ENCODE measurements around the gene ZIC5. TPM values are rescaled to one million over a fixed set of nuclear protein-coding genes. Genes with fewer than 3 reads are reported as not detected.
"Not testable (repeated sequence)": the region's sequence is repeated elsewhere in the genome, so short reads cannot be mapped to it uniquely, and the experiment has no call there.

Gene ZIC5
- total and polyA plus RNA-seq, 4 donors = not detected

- Histone ChIP-seq H3K9ac (ENCODE audit: insufficient read depth in 1 of 2, low read length in 2 of 2) (no peak overlapping the region), H3K27me3 (ENCODE audit: control insufficient read depth in 3 of 3, insufficient read depth in 3 of 3, low read length in 2 of 3) (peaks cover 0 to 6% (median 2%) of the 10 kb centered on the region in 3 donors), H3K4me1 (ENCODE audit: control insufficient read depth in 5 of 5, insufficient read depth in 5 of 5, low read length in 5 of 5) (peaks cover 0 to 19% (median 2%) of the 10 kb centered on the region in 5 donors), H3K36me3 (ENCODE audit: control insufficient read depth in 4 of 4, insufficient read depth in 4 of 4, low read length in 4 of 4) (no peaks in the 10 kb centered on the region), H3K4me3 (no peak overlapping the region), H3K9me3 (ENCODE audit: control insufficient read depth in 4 of 4, insufficient read depth in 3 of 4, low read length in 3 of 4) (no peaks in the 10 kb centered on the region), H3K27ac (ENCODE audit: low read depth in 1 of 2, low read length in 1 of 2) (no peak overlapping the region)
- 85 to 86% methylated on average over 2 of the region's 2 CpGs for WGBS, 2 donors
- DNase-seq = no peak
- TF ChIP-seq, protein P1, sequence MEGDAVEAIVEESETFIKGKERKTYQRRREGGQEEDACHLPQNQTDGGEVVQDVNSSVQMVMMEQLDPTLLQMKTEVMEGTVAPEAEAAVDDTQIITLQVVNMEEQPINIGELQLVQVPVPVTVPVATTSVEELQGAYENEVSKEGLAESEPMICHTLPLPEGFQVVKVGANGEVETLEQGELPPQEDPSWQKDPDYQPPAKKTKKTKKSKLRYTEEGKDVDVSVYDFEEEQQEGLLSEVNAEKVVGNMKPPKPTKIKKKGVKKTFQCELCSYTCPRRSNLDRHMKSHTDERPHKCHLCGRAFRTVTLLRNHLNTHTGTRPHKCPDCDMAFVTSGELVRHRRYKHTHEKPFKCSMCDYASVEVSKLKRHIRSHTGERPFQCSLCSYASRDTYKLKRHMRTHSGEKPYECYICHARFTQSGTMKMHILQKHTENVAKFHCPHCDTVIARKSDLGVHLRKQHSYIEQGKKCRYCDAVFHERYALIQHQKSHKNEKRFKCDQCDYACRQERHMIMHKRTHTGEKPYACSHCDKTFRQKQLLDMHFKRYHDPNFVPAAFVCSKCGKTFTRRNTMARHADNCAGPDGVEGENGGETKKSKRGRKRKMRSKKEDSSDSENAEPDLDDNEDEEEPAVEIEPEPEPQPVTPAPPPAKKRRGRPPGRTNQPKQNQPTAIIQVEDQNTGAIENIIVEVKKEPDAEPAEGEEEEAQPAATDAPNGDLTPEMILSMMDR (IDR thresholded peaks at IDR 0.05; ENCODE audit: control extremely low read depth, extremely low read depth) = no peak
- ATAC-seq (ENCODE audit: insufficient read depth, low FRiP score) = no peak
Measured at GRCh38 chr13:99947666-99948065, 23.9 kb downstream of the ZIC5 start.

DNA sequence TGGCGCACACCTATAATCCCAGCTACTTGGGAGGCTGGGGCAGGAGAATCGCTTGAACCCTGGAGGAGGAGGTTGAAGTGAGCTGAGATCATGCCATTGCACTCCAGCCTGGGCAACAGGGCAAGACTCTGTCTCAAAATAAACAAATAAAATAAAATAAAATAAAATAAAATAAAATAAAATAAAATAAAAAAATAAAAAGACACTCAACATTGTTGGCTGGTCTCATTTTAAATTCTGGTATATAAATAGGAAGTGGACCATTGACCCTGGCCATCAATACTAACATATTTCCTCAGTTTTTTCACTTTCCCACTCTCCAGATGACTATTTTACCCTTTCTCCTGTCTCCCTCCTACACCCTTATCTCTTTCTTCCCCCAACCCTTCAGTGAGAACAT is 26.1 kb downstream of the ZIC5 start:
- H3K36me3 ChIP-seq (ENCODE audit: control insufficient read depth in 4 of 4, insufficient read depth in 4 of 4, low read length in 4 of 4); H3K9me3 ChIP-seq (ENCODE audit: control insufficient read depth in 4 of 4, insufficient read depth in 3 of 4, low read length in 3 of 4); ATAC-seq (ENCODE audit: insufficient read depth, low FRiP score); DNase-seq; H3K27ac ChIP-seq (ENCODE audit: low read depth in 1 of 2, low read length in 1 of 2); H3K4me3 ChIP-seq; H3K9ac ChIP-seq (ENCODE audit: insufficient read depth in 1 of 2, low read length in 2 of 2); H3K27me3 ChIP-seq (ENCODE audit: control insufficient read depth in 3 of 3, insufficient read depth in 3 of 3, low read length in 2 of 3): not testable (repeated sequence)
- H3K4me1 ChIP-seq (ENCODE audit: control insufficient read depth in 5 of 5, insufficient read depth in 5 of 5, low read length in 5 of 5) = peaks cover 0 to 16% (median 2%) of the 10 kb centered on the region in 5 donors
- WGBS, 2 donors = 94 to 96% methylated on average over 2 of the region's 2 CpGs

DNA sequence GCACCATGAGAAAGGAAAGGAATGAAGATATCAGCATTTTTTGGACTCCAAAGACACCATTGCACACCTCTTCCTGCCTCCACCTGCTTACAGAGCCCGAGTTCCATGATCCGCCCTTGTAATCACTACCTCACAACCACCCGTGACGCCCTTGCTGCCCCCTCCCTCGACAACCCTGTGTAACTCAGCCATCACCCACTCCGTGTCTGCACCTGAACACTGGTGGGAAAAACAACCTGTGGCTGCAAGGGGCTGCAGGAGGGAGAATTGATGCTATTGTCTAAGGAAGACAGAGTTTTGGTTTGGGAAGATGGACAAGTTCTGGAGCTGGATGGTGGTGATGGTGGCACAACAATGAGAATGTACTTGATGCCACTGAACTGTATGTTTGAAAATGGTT is 27.0 kb downstream of the ZIC5 start:
- H3K9ac ChIP-seq (ENCODE audit: insufficient read depth in 1 of 2, low read length in 2 of 2) = no peak overlapping the region
- no peaks in the 10 kb centered on the region for H3K27me3 ChIP-seq (ENCODE audit: control insufficient read depth in 3 of 3, insufficient read depth in 3 of 3, low read length in 2 of 3)
- no peak for ATAC-seq (ENCODE audit: insufficient read depth, low FRiP score)
- no peak for DNase-seq
- no peaks in the 10 kb centered on the region for H3K36me3 ChIP-seq (ENCODE audit: control insufficient read depth in 4 of 4, insufficient read depth in 4 of 4, low read length in 4 of 4)
- no peak overlapping the region for H3K4me3 ChIP-seq
- TF ChIP-seq, protein P1 (IDR thresholded peaks at IDR 0.05; ENCODE audit: control extremely low read depth, extremely low read depth) = no peak
- H3K4me1 ChIP-seq (ENCODE audit: control insufficient read depth in 5 of 5, insufficient read depth in 5 of 5, low read length in 5 of 5) = peaks cover 0 to 7% (median 2%) of the 10 kb centered on the region in 5 donors
- no peak overlapping the region for H3K27ac ChIP-seq (ENCODE audit: low read depth in 1 of 2, low read length in 1 of 2)
- H3K9me3 ChIP-seq (ENCODE audit: control insufficient read depth in 4 of 4, insufficient read depth in 3 of 4, low read length in 3 of 4) = no peaks in the 10 kb centered on the region
- WGBS, 2 donors = 93 to 99% methylated on average over 6 of the region's 6 CpGs

GRCh38 chr13:99944102-99944501 is 27.5 kb downstream of the ZIC5 start:
- H3K27ac ChIP-seq (ENCODE audit: low read depth in 1 of 2, low read length in 1 of 2) = no peak overlapping the region
- DNase-seq = no peak
- H3K27me3 ChIP-seq (ENCODE audit: control insufficient read depth in 3 of 3, insufficient read depth in 3 of 3, low read length in 2 of 3) = peaks cover 0 to 4% (median 0%) of the 10 kb centered on the region in 3 donors
- H3K4me3 ChIP-seq = no peak overlapping the region
- 80 to 91% methylated on average over 7 of the region's 7 CpGs for whole genome bisulfite sequencing, 2 donors
- no peak for ATAC-seq (ENCODE audit: insufficient read depth, low FRiP score)
- H3K4me1 ChIP-seq (ENCODE audit: control insufficient read depth in 5 of 5, insufficient read depth in 5 of 5, low read length in 5 of 5) = peaks cover 0 to 2% (median 0%) of the 10 kb centered on the region in 5 donors
- H3K9ac ChIP-seq (ENCODE audit: insufficient read depth in 1 of 2, low read length in 2 of 2) = no peak overlapping the region
- no peaks in the 10 kb centered on the region for H3K9me3 ChIP-seq (ENCODE audit: control insufficient read depth in 4 of 4, insufficient read depth in 3 of 4, low read length in 3 of 4)
- no peaks in the 10 kb centered on the region for H3K36me3 ChIP-seq (ENCODE audit: control insufficient read depth in 4 of 4, insufficient read depth in 4 of 4, low read length in 4 of 4)
- TF ChIP-seq, protein P1 (IDR thresholded peaks at IDR 0.05; ENCODE audit: control extremely low read depth, extremely low read depth) = no peak
